HL-60 (cell line): ENCODE results near the gene HS3ST3A1.

Experiments
- GABPA ChIP-seq: IDR thresholded peaks from 2 replicates; pipeline ENCODE4 v1.6.1; 2012; ENCODE audit warnings: low read depth
- POLR2AphosphoS5 ChIP-seq: IDR thresholded peaks from 2 replicates; pipeline ENCODE4 v1.6.1; 2012; ENCODE audit warnings: low read depth
- TF ChIP-seq, protein P1 (sequence below): IDR thresholded peaks from one replicate; pipeline ENCODE4 v1.5.1; 2011; ENCODE audit warnings: low read length, control low read depth, inconsistent platforms; ENCODE audit not compliant: insufficient read depth
- TF ChIP-seq, protein P2 (sequence below): IDR thresholded peaks from 2 replicates; pipeline ENCODE4 v1.6.1; 2012; ENCODE audit warnings: low read depth; ENCODE audit not compliant: insufficient replicate concordance

DNA sequence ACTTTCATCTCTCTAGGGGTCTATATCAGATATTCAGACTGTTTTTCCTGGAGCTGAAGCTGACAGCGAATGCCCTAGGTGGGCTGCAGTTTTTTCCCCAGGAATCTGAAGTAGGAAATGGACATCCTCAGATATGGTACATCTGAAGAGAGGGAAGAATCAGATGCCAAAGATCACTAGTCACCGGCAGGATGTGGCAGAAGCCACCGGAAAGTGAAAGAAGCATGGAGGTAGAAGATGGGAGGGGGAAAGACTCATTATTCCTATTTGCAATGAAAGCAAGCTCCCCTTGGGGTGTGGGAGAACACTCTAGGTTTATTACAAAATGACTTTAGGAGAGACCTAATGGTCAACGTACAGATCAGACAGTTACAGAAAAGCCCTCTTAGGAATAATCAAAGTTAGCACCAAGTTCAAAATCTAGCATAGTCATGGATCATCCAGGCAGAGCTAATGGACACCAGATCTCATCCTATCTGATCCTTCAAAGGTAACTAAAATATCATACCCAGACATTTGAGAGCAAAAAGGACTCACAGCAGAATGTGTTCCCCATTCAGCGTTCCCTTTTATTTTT is 110.7 kb downstream of the HS3ST3A1 start:
- TF ChIP-seq, protein P1, sequence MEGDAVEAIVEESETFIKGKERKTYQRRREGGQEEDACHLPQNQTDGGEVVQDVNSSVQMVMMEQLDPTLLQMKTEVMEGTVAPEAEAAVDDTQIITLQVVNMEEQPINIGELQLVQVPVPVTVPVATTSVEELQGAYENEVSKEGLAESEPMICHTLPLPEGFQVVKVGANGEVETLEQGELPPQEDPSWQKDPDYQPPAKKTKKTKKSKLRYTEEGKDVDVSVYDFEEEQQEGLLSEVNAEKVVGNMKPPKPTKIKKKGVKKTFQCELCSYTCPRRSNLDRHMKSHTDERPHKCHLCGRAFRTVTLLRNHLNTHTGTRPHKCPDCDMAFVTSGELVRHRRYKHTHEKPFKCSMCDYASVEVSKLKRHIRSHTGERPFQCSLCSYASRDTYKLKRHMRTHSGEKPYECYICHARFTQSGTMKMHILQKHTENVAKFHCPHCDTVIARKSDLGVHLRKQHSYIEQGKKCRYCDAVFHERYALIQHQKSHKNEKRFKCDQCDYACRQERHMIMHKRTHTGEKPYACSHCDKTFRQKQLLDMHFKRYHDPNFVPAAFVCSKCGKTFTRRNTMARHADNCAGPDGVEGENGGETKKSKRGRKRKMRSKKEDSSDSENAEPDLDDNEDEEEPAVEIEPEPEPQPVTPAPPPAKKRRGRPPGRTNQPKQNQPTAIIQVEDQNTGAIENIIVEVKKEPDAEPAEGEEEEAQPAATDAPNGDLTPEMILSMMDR: no peak
- no peak for TF ChIP-seq POLR2AphosphoS5
- no peak for TF ChIP-seq GABPA
- TF ChIP-seq, protein P2, sequence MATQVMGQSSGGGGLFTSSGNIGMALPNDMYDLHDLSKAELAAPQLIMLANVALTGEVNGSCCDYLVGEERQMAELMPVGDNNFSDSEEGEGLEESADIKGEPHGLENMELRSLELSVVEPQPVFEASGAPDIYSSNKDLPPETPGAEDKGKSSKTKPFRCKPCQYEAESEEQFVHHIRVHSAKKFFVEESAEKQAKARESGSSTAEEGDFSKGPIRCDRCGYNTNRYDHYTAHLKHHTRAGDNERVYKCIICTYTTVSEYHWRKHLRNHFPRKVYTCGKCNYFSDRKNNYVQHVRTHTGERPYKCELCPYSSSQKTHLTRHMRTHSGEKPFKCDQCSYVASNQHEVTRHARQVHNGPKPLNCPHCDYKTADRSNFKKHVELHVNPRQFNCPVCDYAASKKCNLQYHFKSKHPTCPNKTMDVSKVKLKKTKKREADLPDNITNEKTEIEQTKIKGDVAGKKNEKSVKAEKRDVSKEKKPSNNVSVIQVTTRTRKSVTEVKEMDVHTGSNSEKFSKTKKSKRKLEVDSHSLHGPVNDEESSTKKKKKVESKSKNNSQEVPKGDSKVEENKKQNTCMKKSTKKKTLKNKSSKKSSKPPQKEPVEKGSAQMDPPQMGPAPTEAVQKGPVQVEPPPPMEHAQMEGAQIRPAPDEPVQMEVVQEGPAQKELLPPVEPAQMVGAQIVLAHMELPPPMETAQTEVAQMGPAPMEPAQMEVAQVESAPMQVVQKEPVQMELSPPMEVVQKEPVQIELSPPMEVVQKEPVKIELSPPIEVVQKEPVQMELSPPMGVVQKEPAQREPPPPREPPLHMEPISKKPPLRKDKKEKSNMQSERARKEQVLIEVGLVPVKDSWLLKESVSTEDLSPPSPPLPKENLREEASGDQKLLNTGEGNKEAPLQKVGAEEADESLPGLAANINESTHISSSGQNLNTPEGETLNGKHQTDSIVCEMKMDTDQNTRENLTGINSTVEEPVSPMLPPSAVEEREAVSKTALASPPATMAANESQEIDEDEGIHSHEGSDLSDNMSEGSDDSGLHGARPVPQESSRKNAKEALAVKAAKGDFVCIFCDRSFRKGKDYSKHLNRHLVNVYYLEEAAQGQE: no peak
